HEK293 (cell line): ENCODE data around the gene AKT3.

Experiments
- CTCF ChIP-seq: fragments of 450-650 bp; formaldehyde crosslinking; IDR thresholded peaks from 2 replicates; pipeline ENCODE4 v1.5.1; 2016; ENCODE audit warnings: missing biosample characterization, missing genetic modification characterization
- IKZF3 ChIP-seq: fragments of 450-650 bp; IDR thresholded peaks from 2 replicates; pipeline ENCODE4 v1.5.0; 2018; ENCODE audit warnings: missing biosample characterization, mild to moderate bottlenecking, missing genetic modification characterization, moderate library complexity
- PRDM2 ChIP-seq: fragments of 450-650 bp; formaldehyde crosslinking; IDR thresholded peaks from 2 replicates; pipeline ENCODE4 v1.5.1; 2016; ENCODE audit warnings: missing biosample characterization, missing genetic modification characterization, borderline replicate concordance
- SP2 ChIP-seq: fragments of 450-650 bp; formaldehyde crosslinking; IDR thresholded peaks from 2 replicates; pipeline ENCODE4 v1.5.1; 2016; ENCODE audit warnings: missing biosample characterization, missing genetic modification characterization
- ZBTB21 ChIP-seq: fragments of 450-650 bp; formaldehyde crosslinking; IDR thresholded peaks from 2 replicates; pipeline ENCODE4 v1.5.1; 2017; ENCODE audit warnings: missing biosample characterization, missing genetic modification characterization
- ZBTB26 ChIP-seq: fragments of 450-650 bp; formaldehyde crosslinking; optimal IDR thresholded peaks from 2 replicates; pipeline ENCODE3; 2016; ENCODE audit warnings: missing biosample characterization, mild to moderate bottlenecking, missing genetic modification characterization
- ZNF121 ChIP-seq: fragments of 450-650 bp; formaldehyde crosslinking; IDR thresholded peaks from 2 replicates; pipeline ENCODE4 v1.5.1; 2016; ENCODE audit warnings: missing biosample characterization, missing genetic modification characterization
- ZNF175 ChIP-seq: fragments of 450-650 bp; formaldehyde crosslinking; IDR thresholded peaks from 2 replicates; pipeline ENCODE4 v1.5.1; 2016; ENCODE audit warnings: missing biosample characterization, missing genetic modification characterization
- ZNF510 ChIP-seq: fragments of 450-650 bp; formaldehyde crosslinking; IDR thresholded peaks from 2 replicates; pipeline ENCODE4 v1.5.1; 2018; ENCODE audit warnings: mild to moderate bottlenecking, missing genetic modification characterization, missing biosample characterization; ENCODE audit not compliant: insufficient replicate concordance
- ZNF610 ChIP-seq: fragments of 450-650 bp; formaldehyde crosslinking; IDR thresholded peaks from 2 replicates; pipeline ENCODE4 v1.5.1; 2016; ENCODE audit warnings: missing biosample characterization, missing genetic modification characterization, borderline replicate concordance
- ZSCAN30 ChIP-seq: fragments of 450-650 bp; IDR thresholded peaks from 2 replicates; pipeline ENCODE4 v1.5.1; 2018; ENCODE audit warnings: missing biosample characterization, mild to moderate bottlenecking, missing genetic modification characterization, moderate library complexity

DNA sequence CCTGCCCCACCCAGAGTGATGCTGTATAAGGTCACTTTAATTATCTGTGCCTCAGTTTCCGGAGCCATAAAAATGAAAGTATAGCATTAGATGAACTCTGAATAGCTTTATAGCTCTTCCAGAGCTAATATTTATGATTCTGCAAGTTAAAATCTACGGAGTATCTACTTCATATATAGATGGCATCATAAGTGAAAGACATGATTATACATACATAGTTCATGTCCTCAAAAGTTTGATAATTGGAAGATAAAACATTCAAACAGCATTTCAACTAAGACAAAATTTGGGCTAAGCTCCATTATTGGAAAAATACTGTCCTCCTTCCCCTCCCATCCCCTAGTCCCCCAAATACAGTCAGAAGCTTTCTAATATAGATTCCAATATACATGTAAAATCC is 4.2 kb downstream of the AKT3 start:
- TF ChIP-seq SP2 (tag by site-specific recombination) (no peak), ZNF610 (tag by site-specific recombination) (no peak), CTCF (tag by site-specific recombination) (no peak), ZNF510 (tag by site-specific recombination) (no peak), ZBTB21 (tag by site-specific recombination) (no peak), ZNF121 (tag by site-specific recombination) (no peak), ZBTB26 (tag by site-specific recombination) (no peak), PRDM2 (tag by site-specific recombination) (no peak), ZSCAN30 (no peak), ZNF175 (tag by site-specific recombination) (no peak), IKZF3 (tag by site-specific recombination) (no peak)
